Spleen (tissue), 7 donors: ENCODE data around the gene CHST6.

Source experiments
- CTCF ChIP-seq, 11 experiments: fragments of 200-600 bp in 7 of 11; fragments of 450-650 bp in 4 of 11; sonication (generic) in 4 of 11; IDR thresholded peaks in 8 of 11; conservative IDR thresholded peaks in 3 of 11; 1 replicate in 7 of 11; 2 replicates in 4 of 11; pipeline versions ENCODE4 v1.4.0 to v1.8.0; 2016 to 2021; ENCODE audit warnings: antibody characterized with exemption in 11 of 11, inconsistent platforms in 4 of 11, mild to moderate bottlenecking in 1 of 11
- POLR2A ChIP-seq, 3 donors: fragments of 450-650 bp; IDR thresholded peaks; one replicate each; pipeline ENCODE4 v1.5.1; 2017; ENCODE audit warnings: antibody characterized with exemption in 3 of 3, mild to moderate bottlenecking in 1 of 3
- POLR2AphosphoS5 ChIP-seq, 3 donors: sonication (generic); formaldehyde crosslinking; IDR thresholded peaks; one replicate each; pipeline ENCODE4 v1.5.1; 2017; ENCODE audit warnings: antibody characterized with exemption in 3 of 3
- donor health status: DM: no; HTN: no; CAD: no; lungs with moderate emphysema.
- donor health status: DM: no; HTN: no; CAD: no.
- donor health status: DM: no; HTN: no; CAD: no.

- TF ChIP-seq POLR2A (IDR thresholded peaks at IDR 0.05) (no peak), CTCF (IDR thresholded peaks at IDR 0.05 in 8 of 11, conservative IDR thresholded peaks at IDR 0.05 in 3 of 11) (no peak), POLR2AphosphoS5 (IDR thresholded peaks at IDR 0.05) (no peak)
Measured at GRCh38 chr16:75514296-75514695, 19.1 kb upstream of the CHST6 start.
